GM12878 (cell line): Measurements from ENCODE around the gene LRRC74B. TPM values are rescaled to one million over a fixed set of nuclear protein-coding genes. Genes with fewer than 3 reads are reported as not detected.

Source experiments
- ETV6 ChIP-seq, 2 experiments: fragments of 450-650 bp in 1 of 2; IDR thresholded peaks in 1 of 2; conservative IDR thresholded peaks in 1 of 2; 2 replicates each; pipeline ENCODE4 v1.6.1; 2014; ENCODE audit warnings: antibody characterized with exemption in 1 of 2, borderline replicate concordance in 1 of 2, low read depth in 1 of 2, mild to moderate bottlenecking in 1 of 2, moderate library complexity in 1 of 2
- GATAD2B ChIP-seq: fragments of 450-650 bp; conservative IDR thresholded peaks from 2 replicates; pipeline ENCODE4 v1.6.1; 2017; ENCODE audit warnings: low read depth, mild to moderate bottlenecking, moderate library complexity
- IKZF2 ChIP-seq, 2 experiments: fragments of 450-650 bp; IDR thresholded peaks; 2 replicates each; pipeline ENCODE4 v1.6.1; 2017; ENCODE audit warnings: mild to moderate bottlenecking in 2 of 2, moderate library complexity in 2 of 2
- POU2F2 ChIP-seq: IDR thresholded peaks from 3 replicates; pipeline ENCODE4 v1.6.1; 2011; ENCODE audit warnings: low read depth, mild to moderate bottlenecking, low read length, borderline replicate concordance
- SMARCA5 ChIP-seq: fragments of 450-650 bp; IDR thresholded peaks from 2 replicates; pipeline ENCODE4 v1.6.1; 2017; ENCODE audit warnings: mild to moderate bottlenecking
- polyA plus RNA-seq, 11 experiments: library from polyadenylated mRNA; depleted of rRNA in 4 of 11; unstranded in 6 of 11; stranded (reverse) in 5 of 11; fragments of >200 nt; fragmentation: Nextera tagmentation in 4 of 11; fragmentation: Illumina TruSeq in 1 of 11; extraction: Ambion mirVana in 4 of 11; extraction: Trizol in 1 of 11; gene quantifications; 1 replicate in 1 of 11; 2 replicates in 10 of 11; pipeline versions ENCODE4 v1.2.1 to v1.2.3, GENCODE V29; 2011 to 2016; ENCODE audit warnings: inconsistent platforms in 2 of 11, missing spikeins in 2 of 11, low read depth in 1 of 11
- total RNA-seq, 4 experiments: library from RNA; depleted of rRNA in 3 of 4; stranded (reverse); fragments of >200 nt in 3 of 4; fragmentation: Illumina TruSeq in 1 of 4; extraction: Trizol in 1 of 4; gene quantifications; 2 replicates each; pipeline versions ENCODE4 v1.2.1 to v1.2.3, GENCODE V29; 2013 to 2021
- TF ChIP-seq, protein P1 (sequence below): IDR thresholded peaks from 2 replicates; pipeline ENCODE4 v1.6.1; 2012; ENCODE audit warnings: improper control_type of control experiment, low read depth, low read length; ENCODE audit not compliant: insufficient replicate concordance
- TF ChIP-seq, protein P2 (sequence below): IDR thresholded peaks from 2 replicates; pipeline ENCODE4 v1.6.1; 2011; ENCODE audit warnings: low read depth, mild to moderate bottlenecking, low read length, moderate library complexity, borderline replicate concordance; ENCODE audit errors: extremely low read depth

LRRC74B gene
- total and polyA plus RNA-seq, 10 of the 15 experiments (the other 5 are each of a cell fraction or from before 2014, with no cell fraction given), result not detected

DNA sequence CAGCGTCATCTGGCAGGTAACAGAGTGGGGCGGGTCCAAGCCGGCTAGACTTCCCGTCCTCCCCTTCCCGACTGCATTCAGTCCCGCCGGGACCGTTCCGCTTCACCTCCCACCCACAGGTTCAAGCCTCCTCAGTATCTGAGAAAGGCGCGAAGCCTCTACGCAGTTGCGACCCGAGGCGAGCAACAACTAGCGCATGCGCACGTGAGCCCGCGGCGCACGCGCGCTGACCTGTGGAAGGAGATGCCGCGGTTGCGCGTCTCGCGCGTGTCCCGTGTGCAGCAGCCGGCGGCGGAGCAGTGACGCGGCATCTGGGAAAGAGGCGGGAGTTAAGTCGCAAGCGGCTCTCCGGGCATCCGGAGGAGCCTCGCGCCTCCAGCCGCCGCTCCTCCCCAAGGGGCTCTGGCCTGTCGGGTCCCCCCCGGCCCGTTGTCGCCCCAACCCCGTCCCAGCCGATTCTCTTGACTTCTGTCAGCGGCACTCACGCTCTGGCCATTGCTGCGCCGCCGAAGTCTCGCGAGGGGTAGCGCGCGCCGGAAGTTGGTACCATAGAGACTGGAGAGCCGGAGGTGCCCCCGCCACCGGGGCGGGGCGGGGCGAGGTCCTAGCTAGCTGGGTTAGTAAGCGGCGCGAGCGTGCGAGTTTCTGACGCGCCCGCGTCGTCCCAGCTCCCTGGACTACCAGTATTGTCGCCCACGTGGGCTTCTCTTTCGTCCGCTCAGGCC is 44.0 kb upstream of the LRRC74B start, which contains the start of gene THAP7 (continued):
- TF ChIP-seq, protein P1, sequence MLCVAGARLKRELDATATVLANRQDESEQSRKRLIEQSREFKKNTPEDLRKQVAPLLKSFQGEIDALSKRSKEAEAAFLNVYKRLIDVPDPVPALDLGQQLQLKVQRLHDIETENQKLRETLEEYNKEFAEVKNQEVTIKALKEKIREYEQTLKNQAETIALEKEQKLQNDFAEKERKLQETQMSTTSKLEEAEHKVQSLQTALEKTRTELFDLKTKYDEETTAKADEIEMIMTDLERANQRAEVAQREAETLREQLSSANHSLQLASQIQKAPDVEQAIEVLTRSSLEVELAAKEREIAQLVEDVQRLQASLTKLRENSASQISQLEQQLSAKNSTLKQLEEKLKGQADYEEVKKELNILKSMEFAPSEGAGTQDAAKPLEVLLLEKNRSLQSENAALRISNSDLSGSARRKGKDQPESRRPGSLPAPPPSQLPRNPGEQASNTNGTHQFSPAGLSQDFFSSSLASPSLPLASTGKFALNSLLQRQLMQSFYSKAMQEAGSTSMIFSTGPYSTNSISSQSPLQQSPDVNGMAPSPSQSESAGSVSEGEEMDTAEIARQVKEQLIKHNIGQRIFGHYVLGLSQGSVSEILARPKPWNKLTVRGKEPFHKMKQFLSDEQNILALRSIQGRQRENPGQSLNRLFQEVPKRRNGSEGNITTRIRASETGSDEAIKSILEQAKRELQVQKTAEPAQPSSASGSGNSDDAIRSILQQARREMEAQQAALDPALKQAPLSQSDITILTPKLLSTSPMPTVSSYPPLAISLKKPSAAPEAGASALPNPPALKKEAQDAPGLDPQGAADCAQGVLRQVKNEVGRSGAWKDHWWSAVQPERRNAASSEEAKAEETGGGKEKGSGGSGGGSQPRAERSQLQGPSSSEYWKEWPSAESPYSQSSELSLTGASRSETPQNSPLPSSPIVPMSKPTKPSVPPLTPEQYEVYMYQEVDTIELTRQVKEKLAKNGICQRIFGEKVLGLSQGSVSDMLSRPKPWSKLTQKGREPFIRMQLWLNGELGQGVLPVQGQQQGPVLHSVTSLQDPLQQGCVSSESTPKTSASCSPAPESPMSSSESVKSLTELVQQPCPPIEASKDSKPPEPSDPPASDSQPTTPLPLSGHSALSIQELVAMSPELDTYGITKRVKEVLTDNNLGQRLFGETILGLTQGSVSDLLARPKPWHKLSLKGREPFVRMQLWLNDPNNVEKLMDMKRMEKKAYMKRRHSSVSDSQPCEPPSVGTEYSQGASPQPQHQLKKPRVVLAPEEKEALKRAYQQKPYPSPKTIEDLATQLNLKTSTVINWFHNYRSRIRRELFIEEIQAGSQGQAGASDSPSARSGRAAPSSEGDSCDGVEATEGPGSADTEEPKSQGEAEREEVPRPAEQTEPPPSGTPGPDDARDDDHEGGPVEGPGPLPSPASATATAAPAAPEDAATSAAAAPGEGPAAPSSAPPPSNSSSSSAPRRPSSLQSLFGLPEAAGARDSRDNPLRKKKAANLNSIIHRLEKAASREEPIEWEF, result no peak
- TF ChIP-seq SMARCA5 (peak; percentile 37; the same call in 1 of the 2 replicates), IKZF2 (IDR thresholded peaks at IDR 0.05) (peak; percentile 48 to 63; a peak in 3 of 4 replicates), ETV6 (conservative IDR thresholded peaks at IDR 0.05 in 1 of 2, IDR thresholded peaks at IDR 0.05 in 1 of 2; ENCODE audit: borderline replicate concordance in 1 of 2, low read depth in 1 of 2) (no peak), POU2F2 (peak; percentile 68; the same call in 2 of the 3 replicates), GATAD2B (peak; percentile 72)
- TF ChIP-seq, protein P2, sequence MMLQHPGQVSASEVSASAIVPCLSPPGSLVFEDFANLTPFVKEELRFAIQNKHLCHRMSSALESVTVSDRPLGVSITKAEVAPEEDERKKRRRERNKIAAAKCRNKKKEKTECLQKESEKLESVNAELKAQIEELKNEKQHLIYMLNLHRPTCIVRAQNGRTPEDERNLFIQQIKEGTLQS, result no peak
